B cell (primary cell): ENCODE measurements around the gene PTPN4. TPM values are rescaled to one million over a fixed set of nuclear protein-coding genes. Genes with fewer than 3 reads are reported as not detected.

Source experiments
- ATAC-seq: fragments of 200-7000 bp; cut with Tn5 transposase; one replicate; pipeline ENCODE4 v1.10.0; 2021; ENCODE audit warnings: low read depth, mild to moderate bottlenecking, moderate number of reproducible peaks, moderate library complexity
- CTCF ChIA-PET: fragments of 350-600 bp; sonication (Branson Sonifier 250); formaldehyde crosslinking; loops from one replicate; lab custom pipeline; 2021; ENCODE audit warnings: antibody characterized with exemption, inconsistent platforms; lab: Charles Lee
- POLR2A ChIA-PET: fragments of 350-600 bp; sonication (Branson Sonifier 250); formaldehyde crosslinking; loops from one replicate; lab custom pipeline; 2021; ENCODE audit warnings: antibody characterized with exemption; lab: Charles Lee
- DNase-seq: peaks from one replicate; pipeline ENCODE4 v3.0.0; 2013
- H2AFZ ChIP-seq: 2 replicates; pipeline ENCODE4 v1.6.1; 2012; ENCODE audit warnings: mild to moderate bottlenecking, low read depth, low read length; ENCODE audit not compliant: insufficient read depth, poor library complexity, severe bottlenecking
- H3K27ac ChIP-seq, 2 donors: 1 replicate in 1 of 2; 2 replicates in 1 of 2; pipeline ENCODE4 v1.5.1; 2012 to 2013; ENCODE audit warnings: low read length in 2 of 2, mild to moderate bottlenecking in 2 of 2, moderate library complexity in 1 of 2
- H3K27me3 ChIP-seq, 4 experiments: fragments of 200-600 bp in 1 of 4; sonication (generic) in 1 of 4; replicated peaks in 1 of 4; 1 replicate in 2 of 4; 2 replicates in 2 of 4; pipeline versions ENCODE4 v1.6.1 to v1.7.0; 2013 to 2016; ENCODE audit warnings: low read length in 3 of 4, mild to moderate bottlenecking in 2 of 4, mixed read lengths in 1 of 4, moderate library complexity in 1 of 4; ENCODE audit not compliant: insufficient read depth in 4 of 4, control insufficient read depth in 3 of 4; ENCODE audit errors: control extremely low read depth in 1 of 4
- H3K36me3 ChIP-seq, 2 experiments: replicated peaks in 1 of 2; 1 replicate in 1 of 2; 2 replicates in 1 of 2; pipeline versions ENCODE4 v1.6.1 to v1.7.1; 2013; ENCODE audit warnings: low read length in 1 of 2; ENCODE audit not compliant: insufficient read depth in 2 of 2, control insufficient read depth in 1 of 2; ENCODE audit errors: control extremely low read depth in 1 of 2, extremely low read depth in 1 of 2
- H3K4me1 ChIP-seq, 2 donors: fragments of 200-600 bp in 1 of 2; sonication (generic) in 1 of 2; 1 replicate in 1 of 2; 2 replicates in 1 of 2; pipeline versions ENCODE4 v1.5.1 to v1.6.1; 2013 to 2017; ENCODE audit warnings: low read length in 2 of 2; ENCODE audit not compliant: control insufficient read depth in 2 of 2, insufficient read depth in 2 of 2
- H3K4me2 ChIP-seq: replicated peaks from 2 replicates; pipeline ENCODE3; 2012; ENCODE audit warnings: mild to moderate bottlenecking, low read depth, low read length; ENCODE audit not compliant: poor library complexity, severe bottlenecking
- H3K4me3 ChIP-seq, 5 experiments: fragments of 200-600 bp in 1 of 5; sonication (generic) in 1 of 5; 1 replicate in 3 of 5; 2 replicates in 2 of 5; pipeline versions ENCODE4 v1.5.1 to v1.7.0; 2011 to 2016; ENCODE audit warnings: low read length in 4 of 5, mild to moderate bottlenecking in 4 of 5, low read depth in 2 of 5, control low read depth in 1 of 5, moderate library complexity in 1 of 5; ENCODE audit not compliant: insufficient read depth in 1 of 5; ENCODE audit errors: control extremely low read depth in 1 of 5, extremely low read depth in 1 of 5
- H3K79me2 ChIP-seq: fragments of 200-600 bp; sonication (generic); one replicate; pipeline ENCODE4 v1.6.0; 2016; ENCODE audit warnings: low read length; ENCODE audit not compliant: control insufficient read depth, insufficient read depth
- H3K9ac ChIP-seq: fragments of 200-600 bp; sonication (generic); 2 replicates; pipeline ENCODE4 v1.6.1; 2017; ENCODE audit warnings: mild to moderate bottlenecking, low read length, moderate library complexity
- H3K9me3 ChIP-seq, 3 donors: one replicate each; pipeline versions ENCODE4 v1.6.1 to v1.7.1; 2013; ENCODE audit warnings: low read length in 2 of 3; ENCODE audit not compliant: control insufficient read depth in 2 of 3, insufficient read depth in 1 of 3; ENCODE audit errors: control extremely low read depth in 1 of 3
- H4K20me1 ChIP-seq: 2 replicates; pipeline ENCODE4 v1.6.0; 2012; ENCODE audit warnings: mild to moderate bottlenecking, low read length; ENCODE audit not compliant: insufficient read depth, control insufficient read depth, poor library complexity, severe bottlenecking
- H3K27ac Mint-ChIP-seq: one replicate; pipeline ENCODE4 v1.8.0; 2021; ENCODE audit warnings: mixed read lengths
- H3K27me3 Mint-ChIP-seq: one replicate; pipeline ENCODE4 v1.8.0; 2021; ENCODE audit warnings: mixed read lengths
- H3K4me1 Mint-ChIP-seq: one replicate; pipeline ENCODE4 v1.8.0; 2021; ENCODE audit warnings: mixed read lengths
- H3K4me3 Mint-ChIP-seq: one replicate; pipeline ENCODE4 v1.8.0; 2021; ENCODE audit warnings: mixed read lengths
- H3K9me3 Mint-ChIP-seq: one replicate; pipeline ENCODE4 v1.8.0; 2022; ENCODE audit warnings: mixed read lengths; ENCODE audit not compliant: insufficient read depth
- CTCF ChIP-seq: fragments of 200-600 bp; IDR thresholded peaks from one replicate; pipeline ENCODE4 v1.8.0; 2022; ENCODE audit warnings: antibody characterized with exemption, mild to moderate bottlenecking
- EZH2 ChIP-seq: IDR thresholded peaks from 2 replicates; pipeline ENCODE4 v1.6.1; 2012; ENCODE audit warnings: borderline replicate concordance, low read depth, mild to moderate bottlenecking, moderate library complexity, low read length; ENCODE audit not compliant: insufficient read depth, poor library complexity, severe bottlenecking
- WGBS: methylation state at CpG from one replicate; pipeline ENCODE4 v1.1.5; 2013; ENCODE audit warnings: missing lambda C conversion rate; ENCODE audit not compliant: insufficient coverage; 5-methylcytosine and 5-hydroxymethylcytosine counted together
- intact Hi-C: fragments of 100-400 bp; cut with micrococcal nuclease; formaldehyde crosslinking; loops from one replicate; pipeline ENCODE4 v1.10.0; 2022
- polyA plus RNA-seq: library from polyadenylated mRNA; depleted of rRNA; stranded (reverse); fragments of >200 nt; gene quantifications from 2 replicates; pipeline ENCODE4 v1.2.3, GENCODE V29; 2012
- total RNA-seq, 2 donors: library from RNA; stranded (reverse); fragments of 120-200 nt in 1 of 2; gene quantifications; 1 replicate in 1 of 2; 2 replicates in 1 of 2; pipeline versions ENCODE4 v1.2.3 to v1.2.4, GENCODE V29; 2013 to 2022

Gene PTPN4
- total and polyA plus RNA-seq, 2 donors (not counting 1 experiment from before 2014, with no cell fraction given), result 12.6 to 54.8 TPM

GRCh38 chr2:120016800-120017199 lies 257.1 kb downstream of the PTPN4 start:
- intact Hi-C loops, result no loop called here
- H3K27me3 ChIP-seq, result no peaks in the 10 kb centered on the region
- CTCF ChIA-PET, result no interaction called here
- POLR2A ChIA-PET, result no interaction called here
- no peak for DNase-seq
- H3K4me3 Mint-ChIP-seq, result no peak overlapping the region
- peaks cover 16% of the 10 kb centered on the region for H3K79me2 ChIP-seq
- peaks cover 23% of the 10 kb centered on the region for H3K4me1 Mint-ChIP-seq
- H2AFZ ChIP-seq, result no peak overlapping the region
- TF ChIP-seq CTCF (no peak), EZH2 (no peak)
- no peak overlapping the region for H3K9ac ChIP-seq
- H3K36me3 ChIP-seq, result peaks cover 0 to 1% of the 10 kb centered on the region in 2 experiments
- no peaks in the 10 kb centered on the region for H3K27me3 Mint-ChIP-seq
- H3K9me3 Mint-ChIP-seq, result no peaks in the 10 kb centered on the region
- ATAC-seq, result no peak
- no CpG with 5 or more reads among the region's 3 CpGs for WGBS
- H3K4me1 ChIP-seq, result peaks cover 11 to 12% of the 10 kb centered on the region in 2 donors
- no peak overlapping the region for H3K27ac Mint-ChIP-seq
- H4K20me1 ChIP-seq, result no peaks in the 10 kb centered on the region
- H3K4me2 ChIP-seq, result no peak overlapping the region
- H3K27ac ChIP-seq, result no peak overlapping the region
- H3K4me3 ChIP-seq, result no peak overlapping the region
- H3K9me3 ChIP-seq, result no peaks in the 10 kb centered on the region

DNA sequence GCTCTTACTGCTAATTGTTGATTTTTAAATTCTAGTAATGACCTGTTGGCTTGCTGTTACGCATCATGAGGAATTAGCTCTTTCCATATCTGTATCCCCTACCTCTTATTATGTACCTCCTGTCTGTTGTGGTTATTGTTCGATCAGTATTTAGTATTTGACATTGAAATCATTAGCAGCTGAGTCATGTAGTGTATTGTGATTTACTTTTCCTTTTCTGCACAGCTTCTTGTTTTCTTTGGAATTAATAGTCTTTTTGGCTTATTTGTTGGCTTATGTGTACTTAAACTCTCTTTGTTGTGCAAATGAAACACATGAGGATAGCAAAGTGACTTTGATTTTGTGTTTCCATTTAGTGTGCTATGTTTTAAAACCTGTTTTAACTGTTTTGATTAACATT lies 257.5 kb downstream of the PTPN4 start:
- Histone ChIP-seq H3K27ac (no peak overlapping the region), H3K4me3 (no peak overlapping the region), H3K27me3 (no peaks in the 10 kb centered on the region), H3K36me3 (peaks cover 0 to 1% of the 10 kb centered on the region in 2 experiments), H3K4me1 (peaks cover 10% of the 10 kb centered on the region in 2 donors), H3K9ac (no peak overlapping the region), H3K4me2 (no peak overlapping the region), H3K9me3 (no peaks in the 10 kb centered on the region), H4K20me1 (no peaks in the 10 kb centered on the region), H3K79me2 (peaks cover 16% of the 10 kb centered on the region), H2AFZ (no peak overlapping the region)
- Mint-ChIP-seq H3K4me3 (no peak overlapping the region), H3K27ac (no peak overlapping the region), H3K27me3 (no peaks in the 10 kb centered on the region), H3K4me1 (peaks cover 21% of the 10 kb centered on the region), H3K9me3 (no peaks in the 10 kb centered on the region)
- POLR2A ChIA-PET, result no interaction called here
- no peak for DNase-seq
- ATAC-seq, result no peak
- intact Hi-C loops, result no loop called here
- WGBS, result no CpG with 5 or more reads among the region's 2 CpGs
- CTCF ChIA-PET, result interaction anchor here (0.7 kb wide), 1 partner anchor 118 kb away, joined by 3 read pairs; no protein-coding TSS in a partner anchor
- TF ChIP-seq CTCF (no peak), EZH2 (no peak)
